OCI-LY3 (cell line): ENCODE results near the gene MKRN1.

Experiments
- H2AFZ ChIP-seq: fragments of 200-600, 300-600 bp; shearing (Covaris generic); 2 replicates; pipeline ENCODE4 v1.6.0; 2014; ENCODE audit warnings: antibody characterized with exemption, low read depth, low read length
- H3K27ac ChIP-seq: fragments of 200-600, 300-600 bp; sonication (generic); 2 replicates; pipeline ENCODE4 v1.5.1; 2014; ENCODE audit warnings: mild to moderate bottlenecking, low read length, moderate library complexity, mixed read lengths
- H3K27me3 ChIP-seq: fragments of 200-600, 300-600 bp; sonication (generic); 2 replicates; pipeline ENCODE4 v1.6.1; 2014; ENCODE audit warnings: low read depth, low read length, mixed read lengths
- H3K36me3 ChIP-seq: fragments of 200-600, 300-600 bp; sonication (generic); replicated peaks from 2 replicates; pipeline ENCODE3; 2014; ENCODE audit warnings: low read depth, low read length, mixed read lengths
- H3K4me1 ChIP-seq: fragments of 300-600, 200-600 bp; sonication (generic); 2 replicates; pipeline ENCODE4 v1.6.1; 2014; ENCODE audit warnings: low read length, mixed read lengths
- H3K4me2 ChIP-seq: fragments of 200-600, 300-600 bp; sonication (generic); 2 replicates; pipeline ENCODE4 v1.6.1; 2014; ENCODE audit warnings: low read length, mixed read lengths
- H3K4me3 ChIP-seq: fragments of 300-600, 200-600 bp; sonication (generic); 2 replicates; pipeline ENCODE4 v1.5.1; 2014; ENCODE audit warnings: antibody characterized with exemption, mild to moderate bottlenecking, low read length, moderate library complexity
- H3K79me2 ChIP-seq: fragments of 300-600, 200-600 bp; shearing (Covaris generic); 2 replicates; pipeline ENCODE4 v1.6.1; 2014; ENCODE audit warnings: mild to moderate bottlenecking, low read length, mixed read lengths
- H3K9ac ChIP-seq: fragments of 300-600, 200-600 bp; shearing (Covaris generic); 2 replicates; pipeline ENCODE4 v1.6.0; 2014; ENCODE audit warnings: mild to moderate bottlenecking, low read length, moderate library complexity
- H3K9me3 ChIP-seq: fragments of 200-600, 300-600 bp; shearing (Covaris generic); 2 replicates; pipeline ENCODE4 v1.6.1; 2014; ENCODE audit warnings: low read length, mixed read lengths; ENCODE audit not compliant: insufficient read depth
- H4K20me1 ChIP-seq: fragments of 200-600, 300-600 bp; sonication (generic); 2 replicates; pipeline ENCODE4 v1.6.1; 2016; ENCODE audit warnings: low read length, mixed read lengths; ENCODE audit not compliant: insufficient read depth
- EZH2phosphoT487 ChIP-seq: fragments of 200-600 bp; shearing (Covaris generic); IDR thresholded peaks from 2 replicates; pipeline ENCODE4 v1.6.1; 2018; ENCODE audit warnings: antibody characterized with exemption, mixed run types, low read depth
- TF ChIP-seq, protein P1 (sequence below): fragments of 200-600, 300-600 bp; sonication (generic); IDR thresholded peaks from 2 replicates; pipeline ENCODE4 v1.5.1; 2014; ENCODE audit warnings: antibody characterized with exemption, low read length, low read depth

Gene MKRN1

DNA sequence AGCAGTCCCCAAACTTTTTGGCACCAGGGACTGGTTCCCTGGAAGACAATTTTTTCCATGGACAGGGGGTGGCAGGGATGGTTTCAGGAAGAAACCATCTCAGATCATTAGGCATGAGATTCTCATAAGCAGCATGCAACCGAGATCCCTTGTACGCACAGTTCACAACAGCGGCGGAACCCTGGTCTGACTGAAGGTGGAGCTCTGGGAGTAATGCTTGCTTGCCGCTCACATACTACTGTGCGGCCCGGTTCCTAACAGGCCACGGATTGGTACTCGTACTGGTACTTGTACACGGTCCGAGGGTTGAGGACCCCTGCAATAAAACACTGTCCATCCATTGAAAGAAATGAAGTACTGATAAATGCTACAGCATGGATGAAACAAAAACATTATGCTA is 32.8 kb downstream of the MKRN1 start:
- Histone ChIP-seq H2AFZ (no peak overlapping the region), H3K9me3 (no peaks in the 10 kb centered on the region), H3K79me2 (no peaks in the 10 kb centered on the region), H3K4me2 (no peak overlapping the region), H3K4me1 (peaks cover 16% of the 10 kb centered on the region), H3K36me3 (peaks cover 8% of the 10 kb centered on the region), H3K27me3 (no peaks in the 10 kb centered on the region), H3K9ac (no peak overlapping the region), H3K4me3 (no peak overlapping the region), H4K20me1 (0 out of 2 replicates have a peak, but pooled peaks cover 3% of the 10 kb centered on the region), H3K27ac (no peak overlapping the region)
- TF ChIP-seq, protein P1, sequence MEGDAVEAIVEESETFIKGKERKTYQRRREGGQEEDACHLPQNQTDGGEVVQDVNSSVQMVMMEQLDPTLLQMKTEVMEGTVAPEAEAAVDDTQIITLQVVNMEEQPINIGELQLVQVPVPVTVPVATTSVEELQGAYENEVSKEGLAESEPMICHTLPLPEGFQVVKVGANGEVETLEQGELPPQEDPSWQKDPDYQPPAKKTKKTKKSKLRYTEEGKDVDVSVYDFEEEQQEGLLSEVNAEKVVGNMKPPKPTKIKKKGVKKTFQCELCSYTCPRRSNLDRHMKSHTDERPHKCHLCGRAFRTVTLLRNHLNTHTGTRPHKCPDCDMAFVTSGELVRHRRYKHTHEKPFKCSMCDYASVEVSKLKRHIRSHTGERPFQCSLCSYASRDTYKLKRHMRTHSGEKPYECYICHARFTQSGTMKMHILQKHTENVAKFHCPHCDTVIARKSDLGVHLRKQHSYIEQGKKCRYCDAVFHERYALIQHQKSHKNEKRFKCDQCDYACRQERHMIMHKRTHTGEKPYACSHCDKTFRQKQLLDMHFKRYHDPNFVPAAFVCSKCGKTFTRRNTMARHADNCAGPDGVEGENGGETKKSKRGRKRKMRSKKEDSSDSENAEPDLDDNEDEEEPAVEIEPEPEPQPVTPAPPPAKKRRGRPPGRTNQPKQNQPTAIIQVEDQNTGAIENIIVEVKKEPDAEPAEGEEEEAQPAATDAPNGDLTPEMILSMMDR, result no peak
- no peak for TF ChIP-seq EZH2phosphoT487

DNA sequence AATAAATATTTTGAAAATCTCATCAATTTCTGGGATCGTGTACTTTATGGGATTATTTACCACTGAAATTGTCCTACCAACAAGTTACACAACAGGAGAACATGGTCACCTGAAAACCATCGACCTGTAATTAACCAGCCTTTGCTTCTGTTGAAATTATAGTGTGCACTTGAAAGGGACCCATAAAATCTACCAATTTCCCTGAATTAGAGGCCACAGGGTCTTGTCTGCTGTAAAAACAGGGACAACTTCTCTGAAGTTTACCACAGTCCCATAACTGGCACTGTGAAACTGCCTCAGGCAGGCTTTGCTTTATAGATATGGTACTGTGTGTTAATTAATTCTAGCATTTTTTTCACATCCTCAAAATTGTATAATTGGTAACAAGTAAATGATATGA is 37.8 kb downstream of the MKRN1 start:
- Histone ChIP-seq H3K9me3 (no peaks in the 10 kb centered on the region), H3K4me1 (peaks cover 12% of the 10 kb centered on the region), H3K4me2 (no peak overlapping the region), H3K27me3 (no peaks in the 10 kb centered on the region), H2AFZ (no peak overlapping the region), H3K36me3 (no peaks in the 10 kb centered on the region), H4K20me1 (no peaks in the 10 kb centered on the region), H3K9ac (no peak overlapping the region), H3K27ac (no peak overlapping the region), H3K79me2 (no peaks in the 10 kb centered on the region), H3K4me3 (no peak overlapping the region)
- TF ChIP-seq, protein P1, result no peak
- no peak for TF ChIP-seq EZH2phosphoT487

DNA sequence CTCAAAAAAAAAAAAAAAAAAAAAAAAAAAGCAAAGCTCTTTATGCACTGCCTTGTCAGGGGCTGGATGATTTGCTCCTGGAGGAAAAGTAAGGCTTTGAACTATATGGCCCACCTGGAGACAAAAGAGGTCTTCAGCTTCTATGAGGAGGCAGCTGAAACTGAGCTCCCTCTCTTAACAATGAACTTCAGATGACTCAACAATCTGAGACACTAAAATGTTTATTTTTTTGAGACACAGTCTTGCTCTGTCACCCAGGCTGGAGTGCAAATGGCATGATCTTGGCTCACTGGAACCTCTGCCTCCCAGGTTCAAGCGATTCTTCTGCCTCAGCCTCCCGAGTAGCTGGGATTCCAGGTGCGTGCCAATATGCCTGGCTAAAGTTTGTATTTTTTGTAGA is 38.7 kb downstream of the MKRN1 start:
- no peaks in the 10 kb centered on the region for H3K9me3 ChIP-seq
- no peaks in the 10 kb centered on the region for H3K36me3 ChIP-seq
- H2AFZ ChIP-seq, result no peak overlapping the region
- H3K4me1 ChIP-seq, result peaks cover 12% of the 10 kb centered on the region
- no peak overlapping the region for H3K4me2 ChIP-seq
- TF ChIP-seq, protein P1, result no peak
- TF ChIP-seq EZH2phosphoT487, result no peak
- no peaks in the 10 kb centered on the region for H3K27me3 ChIP-seq
- H3K27ac ChIP-seq, result no peak overlapping the region
- no peak overlapping the region for H3K4me3 ChIP-seq
- H3K9ac ChIP-seq, result no peak overlapping the region
- no peaks in the 10 kb centered on the region for H4K20me1 ChIP-seq
- no peaks in the 10 kb centered on the region for H3K79me2 ChIP-seq

DNA sequence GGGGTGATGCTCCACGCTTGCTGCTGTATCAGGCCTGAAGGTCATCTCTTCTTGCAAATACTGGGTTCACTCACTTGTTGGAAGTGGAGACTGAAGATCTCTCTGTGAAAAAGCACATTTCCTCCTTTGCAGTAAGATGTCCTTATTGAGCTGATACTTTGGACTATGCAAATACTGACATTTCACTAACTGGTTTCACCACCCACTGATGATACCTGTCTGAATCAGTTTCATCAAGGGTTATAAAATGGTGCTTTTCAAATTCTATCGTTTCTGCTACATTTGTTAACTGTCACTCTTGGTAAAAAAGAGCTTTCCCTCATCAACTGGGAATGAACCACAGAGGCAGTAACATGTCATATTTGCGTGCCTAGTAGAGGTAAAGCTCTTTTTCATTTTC is 39.9 kb downstream of the MKRN1 start:
- no peak overlapping the region for H2AFZ ChIP-seq
- H3K9me3 ChIP-seq, result no peaks in the 10 kb centered on the region
- H3K27ac ChIP-seq, result no peak overlapping the region
- no peak overlapping the region for H3K4me2 ChIP-seq
- H3K36me3 ChIP-seq, result no peaks in the 10 kb centered on the region
- TF ChIP-seq EZH2phosphoT487, result no peak
- TF ChIP-seq, protein P1, result no peak
- H3K4me3 ChIP-seq, result no peak overlapping the region
- H3K27me3 ChIP-seq, result no peaks in the 10 kb centered on the region
- no peaks in the 10 kb centered on the region for H3K79me2 ChIP-seq
- H3K9ac ChIP-seq, result no peak overlapping the region
- no peaks in the 10 kb centered on the region for H4K20me1 ChIP-seq
- peaks cover 12% of the 10 kb centered on the region for H3K4me1 ChIP-seq
